HEK293T (cell line): ENCODE results near the gene FNDC5.
A peak's percentile ranks its signal among the peaks of the same experiment; 100 is the strongest.

Experiments
- CTCF ChIA-PET: fragments of 350-600 bp; formaldehyde crosslinking; extraction: SDS; loops from one replicate; lab custom pipeline; 2021; ENCODE audit warnings: antibody characterized with exemption, inconsistent platforms; lab: Yijun Ruan, JAX
- POLR2A ChIA-PET: fragments of 350-600 bp; formaldehyde crosslinking; extraction: SDS; loops from one replicate; lab custom pipeline; 2020; ENCODE audit warnings: antibody characterized with exemption, inconsistent platforms; lab: Yijun Ruan, JAX
- DNase-seq: peaks from one replicate; pipeline ENCODE4 v3.0.0; 2012; ENCODE audit warnings: mixed read lengths; ENCODE audit errors: extremely low spot score
- ARNT ChIP-seq: fragments of 450-650 bp; IDR thresholded peaks from 2 replicates; pipeline ENCODE4 v1.6.1; 2017; ENCODE audit warnings: mild to moderate bottlenecking
- BHLHE40 ChIP-seq: fragments of 450-650 bp; IDR thresholded peaks from 2 replicates; pipeline ENCODE4 v1.6.1; 2016; ENCODE audit warnings: mild to moderate bottlenecking, moderate library complexity, borderline replicate concordance
- CTBP1 ChIP-seq: fragments of 450-650 bp; IDR thresholded peaks from 2 replicates; pipeline ENCODE4 v1.6.1; 2016; ENCODE audit warnings: borderline replicate concordance
- ELF4 ChIP-seq: fragments of 450-650 bp; IDR thresholded peaks from 2 replicates; pipeline ENCODE4 v1.6.1; 2017; ENCODE audit warnings: antibody characterized with exemption
- FOXA1 ChIP-seq: fragments of 450-650 bp; IDR thresholded peaks from 2 replicates; pipeline ENCODE4 v1.6.1; 2016; ENCODE audit warnings: mild to moderate bottlenecking
- FOXK2 ChIP-seq: fragments of 450-650 bp; IDR thresholded peaks from 2 replicates; pipeline ENCODE4 v1.6.1; 2016; ENCODE audit warnings: mild to moderate bottlenecking
- FOXM1 ChIP-seq: fragments of 450-650 bp; IDR thresholded peaks from 2 replicates; pipeline ENCODE4 v1.6.1; 2017; ENCODE audit warnings: mild to moderate bottlenecking, borderline replicate concordance
- HDGF ChIP-seq: fragments of 450-650 bp; IDR thresholded peaks from 2 replicates; pipeline ENCODE4 v1.6.1; 2017; ENCODE audit warnings: antibody characterized with exemption, borderline replicate concordance
- L3MBTL2 ChIP-seq: fragments of 450-650 bp; conservative IDR thresholded peaks from 2 replicates; pipeline ENCODE4 v1.6.1; 2016; ENCODE audit warnings: mild to moderate bottlenecking
- LEF1 ChIP-seq: fragments of 450-650 bp; IDR thresholded peaks from 2 replicates; pipeline ENCODE4 v1.6.1; 2017; ENCODE audit warnings: mild to moderate bottlenecking, borderline replicate concordance
- NFRKB ChIP-seq: fragments of 450-650 bp; IDR thresholded peaks from 2 replicates; pipeline ENCODE4 v1.6.1; 2016; ENCODE audit warnings: mild to moderate bottlenecking, moderate library complexity
- PKNOX1 ChIP-seq: fragments of 450-650 bp; IDR thresholded peaks from 2 replicates; pipeline ENCODE4 v1.6.1; 2016
- SP1 ChIP-seq: fragments of 450-650 bp; IDR thresholded peaks from 2 replicates; pipeline ENCODE4 v1.6.1; 2017
- SUZ12 ChIP-seq: fragments of 450-650 bp; IDR thresholded peaks from 2 replicates; pipeline ENCODE4 v1.6.1; 2016; ENCODE audit warnings: mild to moderate bottlenecking
- TARDBP ChIP-seq: fragments of 450-650 bp; IDR thresholded peaks from 2 replicates; pipeline ENCODE4 v1.6.1; 2016
- ZNF384 ChIP-seq: fragments of 450-650 bp; IDR thresholded peaks from 2 replicates; pipeline ENCODE4 v1.6.1; 2016

FNDC5 gene

GRCh38 chr1:32888677-32889420, 18.1 kb upstream of the FNDC5 start:
- no peak for TF ChIP-seq FOXK2
- no peak for TF ChIP-seq SP1
- CTCF ChIA-PET, result no interaction called here
- POLR2A ChIA-PET, result no interaction called here
- no peak for DNase-seq

- DNase-seq, result no peak
- TF ChIP-seq NFRKB (no peak), ZNF384 (no peak), FOXM1 (no peak), SUZ12 (no peak), HDGF (no peak), CTBP1 (no peak), LEF1 (no peak), SP1 (no peak), BHLHE40 (no peak), FOXK2 (no peak), ARNT (no peak), PKNOX1 (no peak), ELF4 (no peak), L3MBTL2 (no peak), TARDBP (no peak), FOXA1 (no peak)
- ChIA-PET CTCF (no interaction called here), POLR2A (no interaction called here)
Observed at GRCh38 chr1:32888134-32888533, 17.4 kb upstream of the FNDC5 start.

- DNase-seq, result no peak
- CTCF ChIA-PET, result interaction anchor here (1.1 kb wide), 1 partner anchor 109 kb away, joined by 3 read pairs; no protein-coding TSS in a partner anchor
- TF ChIP-seq TARDBP, result no peak
- TF ChIP-seq L3MBTL2, result no peak
- no peak for TF ChIP-seq FOXM1
- no peak for TF ChIP-seq NFRKB
- no peak for TF ChIP-seq CTBP1
- POLR2A ChIA-PET, result no interaction called here
Observed at GRCh38 chr1:32887623-32888022, 16.9 kb upstream of the FNDC5 start.

- POLR2A ChIA-PET, result no interaction called here
- DNase-seq, result no peak
- CTCF ChIA-PET, result interaction anchor here (0.5 to 1.1 kb wide), 9 partner anchors 8 to 306 kb away, joined by 3 to 6 read pairs (median 3); partner anchors contain the start of gene RNF19B
- no peak for TF ChIP-seq FOXK2
- no peak for TF ChIP-seq SP1
- no peak for TF ChIP-seq LEF1
- no peak for TF ChIP-seq PKNOX1
- TF ChIP-seq SUZ12, result no peak
- TF ChIP-seq NFRKB, result no peak
- no peak for TF ChIP-seq TARDBP
- no peak for TF ChIP-seq BHLHE40
- no peak for TF ChIP-seq L3MBTL2
Observed at GRCh38 chr1:32886828-32887414, 16.2 kb upstream of the FNDC5 start.

GRCh38 chr1:32886004-32886827, 15.5 kb upstream of the FNDC5 start, which contains the start of gene HPCA:
HPCA (plus strand) TSS chr1:32886491; CDS start chr1:32888899, 2,408 bp downstream.
- 0 out of 2 replicates have a peak, but pooled peaks have one; percentile 48 for TF ChIP-seq TARDBP
- no peak for TF ChIP-seq FOXM1
- ChIA-PET POLR2A (no interaction called here), CTCF (interaction anchor here (0.5 to 1.1 kb wide), 10 partner anchors 7 to 306 kb away, joined by 3 to 6 read pairs (median 3); partner anchors contain the start of gene RNF19B)
- peak; percentile 96 for DNase-seq

- TF ChIP-seq ZNF384 (no peak), SUZ12 (no peak), BHLHE40 (no peak), L3MBTL2 (no peak), FOXM1 (no peak), FOXA1 (no peak), PKNOX1 (no peak), HDGF (no peak), SP1 (no peak), CTBP1 (no peak), ARNT (no peak)
- DNase-seq, result no peak
- ChIA-PET POLR2A (no interaction called here), CTCF (interaction anchor here (0.5 to 0.6 kb wide), 2 partner anchors 119 to 253 kb away, joined by 3 read pairs; no protein-coding TSS in a partner anchor)
Observed at GRCh38 chr1:32885676-32886003, 14.9 kb upstream of the FNDC5 start.
